ENCODE results near the gene TMC4. TPM values are rescaled to one million over a fixed set of nuclear protein-coding genes. Genes with fewer than 3 reads are reported as not detected.
A peak's percentile ranks its signal among the peaks of the same experiment; 100 is the strongest.
"Not testable (repeated sequence)": the region's sequence is repeated elsewhere in the genome, so short reads cannot be mapped to it uniquely, and the experiment has no call there.

Gene TMC4
- polyA plus RNA-seq, 4 donors = 27.1 to 48.0 (median 36.6) TPM

GRCh38 chr19:54180691-54181091, 7.7 kb upstream of the TMC4 start:
- DNase-seq (ENCODE audit: low read depth in 4 of 4, low spot score in 2 of 4) = no peak

GRCh38 chr19:54179921-54180461, 7.0 kb upstream of the TMC4 start:
- peak in 2 of 4 donors; percentile 53 to 68 for DNase-seq (ENCODE audit: low read depth in 4 of 4, low spot score in 2 of 4)

GRCh38 chr19:54179262-54179852, 6.4 kb upstream of the TMC4 start:
- no peak for DNase-seq (ENCODE audit: low read depth in 4 of 4, low spot score in 2 of 4)

GRCh38 chr19:54178581-54179261, 5.8 kb upstream of the TMC4 start:
- no peak for DNase-seq (ENCODE audit: low read depth in 4 of 4, low spot score in 2 of 4)

GRCh38 chr19:54173951-54174834, 1.2 kb upstream of the TMC4 start:
- no peak for DNase-seq (ENCODE audit: low read depth in 4 of 4, low spot score in 2 of 4)

- DNase-seq (ENCODE audit: low read depth in 4 of 4, low spot score in 2 of 4) = no peak
These were observed 369 bp upstream of the TMC4 start for GRCh38 chr19:54173359-54173699.

- not testable (repeated sequence) for DNase-seq (ENCODE audit: low read depth in 4 of 4, low spot score in 2 of 4)
These were observed 1.1 kb downstream of the TMC4 start for GRCh38 chr19:54171736-54172431.

GRCh38 chr19:54169149-54169740, 3.7 kb downstream of the TMC4 start:
- no peak for DNase-seq (ENCODE audit: low read depth in 4 of 4, low spot score in 2 of 4)

- DNase-seq (ENCODE audit: low read depth in 4 of 4, low spot score in 2 of 4) = peak in 3 of 4 donors; percentile 71 to 86 (median 73)
These were observed 4.6 kb downstream of the TMC4 start for GRCh38 chr19:54168174-54168917.

- DNase-seq (ENCODE audit: low read depth in 4 of 4, low spot score in 2 of 4) = no peak
These were observed 7.7 kb downstream of the TMC4 start for GRCh38 chr19:54165222-54165621.

GRCh38 chr19:54164369-54165068, 8.4 kb downstream of the TMC4 start:
- no peak for DNase-seq (ENCODE audit: low read depth in 4 of 4, low spot score in 2 of 4)

GRCh38 chr19:54162884-54163283, 10.1 kb downstream of the TMC4 start:
- DNase-seq (ENCODE audit: low read depth in 4 of 4, low spot score in 2 of 4) = no peak

GRCh38 chr19:54162241-54162805, 10.6 kb downstream of the TMC4 start:
- no peak for DNase-seq (ENCODE audit: low read depth in 4 of 4, low spot score in 2 of 4)

GRCh38 chr19:54160854-54161253, 12.1 kb downstream of the TMC4 start:
- DNase-seq (ENCODE audit: low read depth in 4 of 4, low spot score in 2 of 4) = no peak

- DNase-seq (ENCODE audit: low read depth in 4 of 4, low spot score in 2 of 4) = no peak
These were observed 12.7 kb downstream of the TMC4 start for GRCh38 chr19:54160182-54160811.

GRCh38 chr19:54159352-54160181, 13.4 kb downstream of the TMC4 start, which contains the start of gene LENG1:
Gene LENG1 (minus strand): TSS chr19:54159721. CDS start chr19:54159695, 26 bp downstream.
- peak; percentile 99 to 100 (median 100) for DNase-seq (ENCODE audit: low read depth in 4 of 4, low spot score in 2 of 4)

- no peak for DNase-seq (ENCODE audit: low read depth in 4 of 4, low spot score in 2 of 4)
These were observed 14.1 kb downstream of the TMC4 start for GRCh38 chr19:54158812-54159351.
